Measurements from ENCODE around the gene FAM3B. TPM values are rescaled to one million over a fixed set of nuclear protein-coding genes. Genes with fewer than 3 reads are reported as not detected.
"Not testable (repeated sequence)": the region's sequence is repeated elsewhere in the genome, so short reads cannot be mapped to it uniquely, and the experiment has no call there.

FAM3B gene
- total and polyA plus RNA-seq, 4 experiments from 2014 or later, result not detected

DNA sequence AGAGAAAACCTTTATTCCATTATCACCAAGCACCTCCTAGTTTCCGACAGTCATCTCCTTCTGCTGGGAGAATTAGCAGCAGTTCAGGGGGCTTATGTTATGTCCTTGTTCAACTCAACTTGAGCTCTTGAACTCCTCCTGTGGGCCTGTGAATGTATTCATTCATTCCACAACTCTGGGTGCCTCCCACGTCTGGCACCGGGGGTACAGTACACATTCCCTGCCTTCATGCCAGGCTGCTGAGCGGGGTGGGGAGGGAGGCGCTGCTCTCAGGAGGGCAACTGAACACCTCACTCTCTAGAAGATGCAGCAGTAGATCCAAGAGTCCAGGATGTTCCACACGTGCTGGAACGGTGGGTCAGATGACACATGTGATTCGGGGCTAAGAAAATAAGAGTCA is 40.9 kb downstream of the FAM3B start:
- H3K27me3 ChIP-seq (ENCODE audit: insufficient read depth, low read length), result no peaks in the 10 kb centered on the region
- no peak overlapping the region for H3K4me3 Mint-ChIP-seq
- DNase-seq, result no peak
- H3K4me1 ChIP-seq (ENCODE audit: insufficient read depth, low read length), result peaks cover 10% of the 10 kb centered on the region
- peaks cover 10 to 20% (median 16%) of the 10 kb centered on the region in 4 donors for H3K4me1 Mint-ChIP-seq
- no peaks in the 10 kb centered on the region for H3K27me3 Mint-ChIP-seq
- H3K9me3 ChIP-seq (ENCODE audit: control insufficient read depth in 1 of 2, low read length in 2 of 2), result no peaks in the 10 kb centered on the region
- H3K4me3 ChIP-seq (ENCODE audit: low read length in 2 of 2), result no peak overlapping the region
- ChIA-PET CTCF (ENCODE audit: partially characterized antibody) (no interaction called here), POLR2A (ENCODE audit: partially characterized antibody) (interaction anchor here (2.2 kb wide), 1 partner anchor 12 kb away, joined by 13 read pairs; no protein-coding TSS in a partner anchor)
- intact Hi-C loops (cut with micrococcal nuclease), result no loop called here
- peaks cover 0 to 3% (median 0%) of the 10 kb centered on the region in 8 donors for H3K9me3 Mint-ChIP-seq
- peak overlapping the region in 2 of 7 donors; percentile 42 to 46 for H3K27ac Mint-ChIP-seq
- no peak overlapping the region for H3K27ac ChIP-seq (ENCODE audit: low read depth, low read length)
- no peaks in the 10 kb centered on the region for H3K36me3 ChIP-seq (ENCODE audit: insufficient read depth, low read length)
- peaks cover 0 to 8% of the 10 kb centered on the region in 2 donors for H3K36me3 Mint-ChIP-seq

DNA sequence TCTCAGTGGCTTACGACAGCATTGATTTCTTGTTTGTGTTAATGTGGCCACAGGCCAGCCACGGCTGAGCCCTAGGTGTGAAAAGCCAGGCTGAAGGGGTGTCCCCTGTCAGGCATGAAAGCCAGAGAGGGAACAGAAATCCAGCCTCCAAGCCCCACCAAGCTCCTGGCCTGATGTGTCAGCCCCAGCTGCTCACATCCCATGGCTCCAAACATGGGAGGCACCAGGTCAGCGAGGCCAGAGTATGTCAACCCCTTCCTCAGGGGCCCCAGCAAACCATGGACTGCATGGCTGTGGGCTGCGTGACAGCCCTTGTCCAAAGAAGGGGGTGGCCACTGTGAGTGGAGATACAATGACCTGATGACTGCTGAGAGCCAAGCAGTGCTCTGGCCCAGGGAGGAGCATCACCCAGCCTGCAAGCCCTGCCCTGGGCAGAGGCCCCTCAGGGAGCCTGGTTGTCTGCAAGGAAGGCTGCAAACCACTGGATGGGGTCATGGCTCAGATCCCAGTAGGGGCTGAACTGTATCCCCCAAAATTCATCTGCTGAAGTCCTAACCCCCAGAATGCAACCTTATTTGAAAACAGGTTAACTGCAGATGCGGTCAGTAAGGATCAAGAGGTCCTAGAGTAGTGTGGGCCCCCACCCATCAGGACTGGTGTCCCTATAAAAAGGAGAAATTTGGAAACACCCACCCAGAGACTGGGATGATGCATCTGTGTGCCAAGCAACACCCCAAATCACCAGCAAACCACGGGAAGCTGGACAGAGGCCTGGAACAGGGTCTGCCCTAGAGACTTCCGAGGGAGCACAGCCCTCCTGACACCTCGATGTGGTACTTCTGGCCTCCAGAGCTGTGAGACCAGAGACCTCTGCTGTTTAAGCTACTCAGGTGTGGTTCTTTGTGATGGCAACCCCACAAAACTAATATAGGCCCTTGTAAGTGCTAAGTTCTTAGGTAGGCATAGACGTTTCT is 41.9 kb downstream of the FAM3B start:
- H3K4me1 ChIP-seq (ENCODE audit: insufficient read depth, low read length), result peaks cover 18% of the 10 kb centered on the region
- Mint-ChIP-seq H3K4me3 (no peak overlapping the region), H3K9me3 (peaks cover 0 to 4% (median 1%) of the 10 kb centered on the region in 8 donors), H3K4me1 (peaks cover 15 to 29% (median 23%) of the 10 kb centered on the region in 4 donors), H3K27ac (peak overlapping the region in 4 of 7 donors; percentile 6 to 52 (median 42)), H3K36me3 (peaks cover 4 to 12% of the 10 kb centered on the region in 2 donors), H3K27me3 (no peaks in the 10 kb centered on the region)
- no peak overlapping the region for H3K27ac ChIP-seq (ENCODE audit: low read depth, low read length)
- CTCF ChIA-PET (ENCODE audit: partially characterized antibody), result interaction anchor here (1.4 kb wide), 1 partner anchor 14 kb away, joined by 3 read pairs; no protein-coding TSS in a partner anchor
- H3K36me3 ChIP-seq (ENCODE audit: insufficient read depth, low read length), result no peaks in the 10 kb centered on the region
- H3K4me3 ChIP-seq (ENCODE audit: low read length in 2 of 2), result no peak overlapping the region
- H3K9me3 ChIP-seq (ENCODE audit: control insufficient read depth in 1 of 2, low read length in 2 of 2), result no peaks in the 10 kb centered on the region
- DNase-seq, result peak in 1 of 5 donors; percentile 21
- H3K27me3 ChIP-seq (ENCODE audit: insufficient read depth, low read length), result no peaks in the 10 kb centered on the region
- POLR2A ChIA-PET (ENCODE audit: partially characterized antibody), result interaction anchor here (5.8 kb wide), 1 partner anchor 12 kb away, joined by 67 read pairs; no protein-coding TSS in a partner anchor
- intact Hi-C loops (cut with micrococcal nuclease), result no loop called here

DNA sequence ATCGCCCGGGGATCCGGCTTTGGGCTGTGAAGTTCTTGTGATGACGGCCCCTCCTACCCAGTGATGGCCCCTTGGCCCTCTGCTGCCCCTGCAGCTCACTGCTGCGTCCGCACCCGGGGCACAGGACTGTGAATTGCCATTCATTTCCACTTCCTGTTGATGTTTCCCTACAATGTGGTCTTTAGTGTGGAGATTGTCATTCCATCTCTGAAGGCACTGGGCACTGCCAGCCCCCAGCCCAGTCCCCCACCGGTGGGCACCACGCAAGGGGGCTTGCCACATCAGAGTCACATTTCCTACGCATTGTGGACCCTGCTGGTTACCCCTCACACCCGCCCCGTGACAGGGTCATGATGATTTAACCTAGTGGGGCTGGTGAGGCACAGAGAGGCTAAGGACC is 42.7 kb downstream of the FAM3B start:
- H3K27ac ChIP-seq (ENCODE audit: low read depth, low read length), result no peak overlapping the region
- no peaks in the 10 kb centered on the region for H3K9me3 ChIP-seq (ENCODE audit: control insufficient read depth in 1 of 2, low read length in 2 of 2)
- H3K27me3 Mint-ChIP-seq, result no peaks in the 10 kb centered on the region
- H3K27me3 ChIP-seq (ENCODE audit: insufficient read depth, low read length), result no peaks in the 10 kb centered on the region
- H3K4me1 Mint-ChIP-seq, result peaks cover 19 to 35% (median 31%) of the 10 kb centered on the region in 4 donors
- peak overlapping the region in 5 of 7 donors; percentile 49 to 79 (median 70) for H3K27ac Mint-ChIP-seq
- peaks cover 26% of the 10 kb centered on the region for H3K4me1 ChIP-seq (ENCODE audit: insufficient read depth, low read length)
- CTCF ChIA-PET (ENCODE audit: partially characterized antibody), result interaction anchor here (1.4 kb wide), 1 partner anchor 13 kb away, joined by 3 read pairs; no protein-coding TSS in a partner anchor
- no peak overlapping the region for H3K4me3 ChIP-seq (ENCODE audit: low read length in 2 of 2)
- H3K4me3 Mint-ChIP-seq, result no peak overlapping the region
- intact Hi-C loops (cut with micrococcal nuclease), result no loop called here
- POLR2A ChIA-PET (ENCODE audit: partially characterized antibody), result interaction anchor here (5.8 kb wide), 1 partner anchor 12 kb away, joined by 67 read pairs; no protein-coding TSS in a partner anchor
- H3K36me3 ChIP-seq (ENCODE audit: insufficient read depth, low read length), result no peaks in the 10 kb centered on the region
- H3K36me3 Mint-ChIP-seq, result peaks cover 8 to 15% of the 10 kb centered on the region in 2 donors
- no peak for DNase-seq
- peaks cover 0 to 4% (median under 1%) of the 10 kb centered on the region in 8 donors for H3K9me3 Mint-ChIP-seq

DNA sequence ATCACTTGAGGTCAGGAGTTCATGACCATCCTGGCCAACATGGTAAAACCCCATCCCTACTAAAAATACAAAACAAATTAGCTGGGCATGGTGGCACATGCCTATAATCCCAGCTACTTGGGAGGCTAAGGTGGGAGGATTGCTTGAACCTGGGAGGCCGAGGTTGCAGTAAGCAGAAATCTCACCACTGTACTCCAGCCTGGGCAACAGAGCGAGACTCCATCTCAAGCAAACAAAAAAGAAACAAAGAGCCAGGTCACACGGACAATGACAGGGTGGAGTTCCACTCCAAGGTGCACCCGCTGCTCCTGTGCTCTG is 43.1 kb downstream of the FAM3B start:
- CTCF ChIA-PET (ENCODE audit: partially characterized antibody), result interaction anchor here (1.4 kb wide), 1 partner anchor 13 kb away, joined by 3 read pairs; no protein-coding TSS in a partner anchor
- H3K27me3 ChIP-seq (ENCODE audit: insufficient read depth, low read length); H3K27me3 Mint-ChIP-seq; H3K9me3 ChIP-seq (ENCODE audit: control insufficient read depth in 1 of 2, low read length in 2 of 2); H3K4me3 ChIP-seq (ENCODE audit: low read length in 2 of 2); H3K27ac ChIP-seq (ENCODE audit: low read depth, low read length); H3K36me3 ChIP-seq (ENCODE audit: insufficient read depth, low read length); H3K9me3 Mint-ChIP-seq; DNase-seq: not testable (repeated sequence)
- Mint-ChIP-seq H3K4me1 (peaks cover 22 to 39% (median 34%) of the 10 kb centered on the region in 4 donors), H3K36me3 (peaks cover 10 to 15% of the 10 kb centered on the region in 2 donors), H3K27ac (peak overlapping the region in 6 of 7 donors; percentile 16 to 79 (median 66)), H3K4me3 (peak overlapping the region in 1 of 8 donors; percentile 32)
- intact Hi-C loops (cut with micrococcal nuclease), result loop anchor here (5.0 kb wide), 1 partner anchor 703 kb away; no protein-coding TSS in a partner anchor
- H3K4me1 ChIP-seq (ENCODE audit: insufficient read depth, low read length), result peaks cover 30% of the 10 kb centered on the region
- POLR2A ChIA-PET (ENCODE audit: partially characterized antibody), result interaction anchor here (5.8 kb wide), 1 partner anchor 11 kb away, joined by 67 read pairs; no protein-coding TSS in a partner anchor

DNA sequence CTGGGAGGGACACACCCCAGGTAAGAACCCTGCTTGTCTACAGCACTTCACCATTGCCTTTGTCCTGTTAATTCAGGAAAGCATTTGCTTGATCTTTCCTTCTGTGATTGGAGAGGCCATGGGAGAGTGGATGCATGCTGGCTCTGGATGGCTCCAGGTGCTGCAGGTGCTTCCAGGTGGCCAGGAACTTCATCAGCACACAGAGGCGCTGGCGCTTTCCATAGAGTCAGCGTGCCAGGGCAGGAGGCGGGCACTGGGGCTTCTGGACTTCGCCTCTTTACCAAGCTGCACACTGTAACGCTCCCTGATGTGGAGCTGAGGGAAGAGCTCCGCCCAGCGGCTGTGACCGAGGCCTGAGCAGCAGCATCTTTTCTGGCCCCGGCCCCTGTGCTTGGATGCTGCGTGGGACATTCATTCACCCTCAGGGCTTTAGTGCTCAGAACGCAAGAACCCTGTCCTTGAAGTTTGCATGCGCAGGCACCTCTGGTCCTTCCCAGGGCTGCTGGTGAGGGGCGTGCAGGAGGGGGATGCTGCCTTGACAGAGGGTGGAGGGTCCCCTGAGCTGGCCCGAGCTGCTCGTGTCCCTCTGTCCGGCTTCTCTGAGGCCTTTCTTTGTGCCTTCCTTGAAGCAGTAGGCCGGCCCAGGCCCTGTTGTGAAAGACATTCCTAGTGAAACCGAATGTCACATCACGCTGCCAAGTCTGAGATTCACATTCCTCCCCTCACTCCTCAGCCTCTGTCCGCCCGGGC is 43.6 kb downstream of the FAM3B start:
- H3K27ac ChIP-seq (ENCODE audit: low read depth, low read length), result peak overlapping the region; percentile 93
- POLR2A ChIA-PET (ENCODE audit: partially characterized antibody), result interaction anchor here (3.6 to 5.8 kb wide), 2 partner anchors 11 to 66 kb away, joined by 58 to 67 read pairs; partner anchors contain the start of gene MX1
- peaks cover 0 to 4% (median 0%) of the 10 kb centered on the region in 8 donors for H3K9me3 Mint-ChIP-seq

DNA sequence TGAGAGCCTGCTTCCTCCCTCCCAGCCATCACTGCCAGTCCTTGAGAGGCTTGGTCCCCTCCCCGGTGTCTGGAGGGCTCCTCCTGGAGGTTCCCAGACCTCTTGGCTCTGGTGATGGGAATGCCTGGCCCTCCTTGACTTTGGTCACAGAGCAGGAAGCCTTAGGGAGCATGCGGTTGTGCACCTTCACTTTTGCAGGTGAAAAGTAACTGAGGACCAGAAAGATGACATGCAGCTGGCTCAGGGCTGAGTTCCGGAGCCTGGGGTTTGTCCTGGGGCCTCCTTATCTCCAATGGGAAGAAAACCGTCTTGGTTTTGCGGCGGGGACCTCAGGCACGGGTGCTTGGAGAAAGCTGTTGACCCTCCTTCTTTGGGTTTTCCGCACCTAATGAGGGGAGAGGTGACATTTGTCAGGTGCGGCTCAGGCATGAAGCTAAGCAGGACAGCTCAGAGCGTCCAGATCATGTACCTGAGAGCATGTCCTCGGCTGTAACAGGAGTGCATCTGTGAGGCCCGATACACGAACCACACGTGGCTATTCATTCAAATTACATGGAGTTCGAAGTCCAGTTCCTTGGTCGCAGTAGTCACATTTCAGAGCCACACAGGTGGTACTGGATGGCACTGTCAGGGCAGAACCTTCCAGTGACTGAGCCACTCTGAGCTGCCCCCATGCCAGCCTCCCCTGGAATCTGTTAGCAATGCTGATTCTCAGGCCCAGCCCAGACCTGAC is 44.6 kb downstream of the FAM3B start:
- intact Hi-C loops (cut with micrococcal nuclease), result loop anchor here (5.0 kb wide), 1 partner anchor 701 kb away; no protein-coding TSS in a partner anchor
- peak overlapping the region; percentile 89 to 97 (median 94) for H3K4me3 Mint-ChIP-seq
- Histone ChIP-seq H3K27me3 (ENCODE audit: insufficient read depth, low read length) (no peaks in the 10 kb centered on the region), H3K36me3 (ENCODE audit: insufficient read depth, low read length) (peaks cover 13% of the 10 kb centered on the region), H3K9me3 (ENCODE audit: control insufficient read depth in 1 of 2, low read length in 2 of 2) (no peaks in the 10 kb centered on the region), H3K4me3 (ENCODE audit: low read length in 2 of 2) (peak overlapping the region; percentile 27 to 91), H3K4me1 (ENCODE audit: insufficient read depth, low read length) (peaks cover 40% of the 10 kb centered on the region), H3K27ac (ENCODE audit: low read depth, low read length) (peak overlapping the region; percentile 93)
- peaks cover 0 to 4% (median 0%) of the 10 kb centered on the region in 8 donors for H3K9me3 Mint-ChIP-seq
- H3K27me3 Mint-ChIP-seq, result no peaks in the 10 kb centered on the region
- no peak for DNase-seq
- H3K27ac Mint-ChIP-seq, result peak overlapping the region; percentile 99 to 100 (median 100)
- ChIA-PET POLR2A (ENCODE audit: partially characterized antibody) (interaction anchor here (0.9 to 5.8 kb wide), 8 partner anchors 10 to 565 kb away, joined by 3 to 67 read pairs (median 6); partner anchors contain the start of gene MX1), CTCF (ENCODE audit: partially characterized antibody) (interaction anchor here (1.2 to 2.6 kb wide), 4 partner anchors 8 to 78 kb away, joined by 3 to 8 read pairs (median 7); no protein-coding TSS in a partner anchor)
- H3K4me1 Mint-ChIP-seq, result peaks cover 33 to 54% (median 49%) of the 10 kb centered on the region in 4 donors
- peaks cover 24 to 30% of the 10 kb centered on the region in 2 donors for H3K36me3 Mint-ChIP-seq

More for the DNA sequence above, 43.6 kb downstream of the FAM3B start:
- Histone ChIP-seq H3K4me3 (ENCODE audit: low read length in 2 of 2) (no peak overlapping the region), H3K36me3 (ENCODE audit: insufficient read depth, low read length) (peaks cover 6% of the 10 kb centered on the region), H3K9me3 (ENCODE audit: control insufficient read depth in 1 of 2, low read length in 2 of 2) (no peaks in the 10 kb centered on the region), H3K4me1 (ENCODE audit: insufficient read depth, low read length) (peaks cover 34% of the 10 kb centered on the region), H3K27me3 (ENCODE audit: insufficient read depth, low read length) (no peaks in the 10 kb centered on the region)
- Mint-ChIP-seq H3K36me3 (peaks cover 15 to 21% of the 10 kb centered on the region in 2 donors), H3K4me1 (peaks cover 28 to 45% (median 39%) of the 10 kb centered on the region in 4 donors), H3K27ac (peak overlapping the region; percentile 36 to 100 (median 100)), H3K27me3 (no peaks in the 10 kb centered on the region), H3K4me3 (peak overlapping the region in 4 of 8 donors; percentile 12 to 93 (median 34))
- DNase-seq, result no peak
- intact Hi-C loops (cut with micrococcal nuclease), result loop anchor here (5.0 kb wide), 1 partner anchor 702 kb away; no protein-coding TSS in a partner anchor
- CTCF ChIA-PET (ENCODE audit: partially characterized antibody), result interaction anchor here (1.3 to 2.1 kb wide), 2 partner anchors 9 to 77 kb away, joined by 8 read pairs; no protein-coding TSS in a partner anchor

Measured in CD4-positive, alpha-beta memory T cell (primary cell).